GM21576 (cell line): ENCODE results near the gene JAK1.
"Not testable (repeated sequence)": the region's sequence is repeated elsewhere in the genome, so short reads cannot be mapped to it uniquely, and the experiment has no call there.

Experiments used
- ATAC-seq: cut with Tn5 transposase; IDR thresholded peaks from one replicate; pipeline ENCODE4 v1.9.1; 2021; ENCODE audit warnings: mild to moderate bottlenecking, moderate library complexity; ENCODE audit not compliant: unreplicated experiment

Gene JAK1

GRCh38 chr1:64950284-64950809 is 16.0 kb downstream of the JAK1 start:
- no peak for ATAC-seq

- ATAC-seq, result no peak
Observed at GRCh38 chr1:64948905-64949833, 17.2 kb downstream of the JAK1 start.

- ATAC-seq, result no peak
Observed at GRCh38 chr1:64948216-64948615, 18.1 kb downstream of the JAK1 start.

GRCh38 chr1:64946916-64947315 is 19.4 kb downstream of the JAK1 start:
- no peak for ATAC-seq

GRCh38 chr1:64944913-64945312 is 21.4 kb downstream of the JAK1 start:
- no peak for ATAC-seq

GRCh38 chr1:64942675-64943074 is 23.7 kb downstream of the JAK1 start:
- no peak for ATAC-seq

- no peak for ATAC-seq
Observed at GRCh38 chr1:64942118-64942517, 24.2 kb downstream of the JAK1 start.

GRCh38 chr1:64941461-64942117 is 24.8 kb downstream of the JAK1 start:
- no peak for ATAC-seq

- no peak for ATAC-seq
Observed at GRCh38 chr1:64940025-64940424, 26.3 kb downstream of the JAK1 start.

GRCh38 chr1:64938991-64939390 is 27.4 kb downstream of the JAK1 start:
- no peak for ATAC-seq

GRCh38 chr1:64936956-64937355 is 29.4 kb downstream of the JAK1 start:
- no peak for ATAC-seq

GRCh38 chr1:64935551-64936155 is 30.7 kb downstream of the JAK1 start:
- no peak for ATAC-seq

GRCh38 chr1:64934878-64935275 is 31.5 kb downstream of the JAK1 start:
- ATAC-seq, result no peak

GRCh38 chr1:64934115-64934877 is 32.1 kb downstream of the JAK1 start:
- ATAC-seq, result no peak

- ATAC-seq, result no peak
Observed at GRCh38 chr1:64933296-64934070, 32.9 kb downstream of the JAK1 start.

GRCh38 chr1:64932962-64933295 is 33.4 kb downstream of the JAK1 start:
- no peak for ATAC-seq

GRCh38 chr1:64930640-64931039 is 35.7 kb downstream of the JAK1 start:
- ATAC-seq, result not testable (repeated sequence)

- ATAC-seq, result no peak
Observed at GRCh38 chr1:64929221-64929620, 37.1 kb downstream of the JAK1 start.

GRCh38 chr1:64928325-64928724 is 38.0 kb downstream of the JAK1 start:
- ATAC-seq, result no peak

- ATAC-seq, result no peak
Observed at GRCh38 chr1:64925594-64925993, 40.8 kb downstream of the JAK1 start.
